HepG2 (cell line): ENCODE results near the gene SNED1. TPM values are rescaled to one million over a fixed set of nuclear protein-coding genes. Genes with fewer than 3 reads are reported as not detected.

Experiments used
- CEBPB ChIP-seq: IDR thresholded peaks from 2 replicates; pipeline ENCODE4 v1.6.1; 2011; ENCODE audit warnings: low read depth, low read length, improper control_type of control experiment, borderline replicate concordance
- EP300 ChIP-seq, 3 experiments: sonication (generic) in 1 of 3; formaldehyde crosslinking in 1 of 3; IDR thresholded peaks; 2 replicates each; pipeline versions ENCODE4 v1.5.1 to v1.6.1; 2011 to 2020; ENCODE audit warnings: low read depth in 2 of 3, low read length in 2 of 3, borderline replicate concordance in 1 of 3, improper control_type of control experiment in 1 of 3, mild to moderate bottlenecking in 1 of 3, missing genetic modification reagents in 1 of 3, moderate library complexity in 1 of 3
- MBNL3 ChIP-seq: fragments of 250-450 bp; sonication (Bioruptor Pico); conservative IDR thresholded peaks from 2 replicates; pipeline ENCODE4 v1.8.0; 2022; ENCODE audit warnings: mild to moderate bottlenecking, inconsistent platforms
- XRCC5 ChIP-seq: fragments of 200-400 bp; formaldehyde crosslinking; optimal IDR thresholded peaks from 2 replicates; pipeline ENCODE3; 2017; ENCODE audit warnings: mild to moderate bottlenecking, low read length
- ZNF879 ChIP-seq: sonication (generic); formaldehyde crosslinking; IDR thresholded peaks from 2 replicates; pipeline ENCODE4 v1.8.1; 2023; ENCODE audit warnings: missing genetic modification reagents
- ZSCAN20 ChIP-seq: sonication (generic); formaldehyde crosslinking; IDR thresholded peaks from 2 replicates; pipeline ENCODE4 v1.4.0; 2020; ENCODE audit warnings: missing genetic modification reagents, mild to moderate bottlenecking, borderline replicate concordance
- polyA plus RNA-seq, 8 experiments: library from polyadenylated mRNA; depleted of rRNA in 3 of 8; stranded (reverse) in 7 of 8; unstranded in 1 of 8; fragments of >200 nt; fragmentation: Illumina TruSeq in 4 of 8; extraction: Trizol in 4 of 8; gene quantifications; 2 replicates each; pipeline versions ENCODE4 v1.2.1 to v1.2.3, GENCODE V29; 2011 to 2016; ENCODE audit warnings: low read depth in 4 of 8, missing spikeins in 1 of 8, mixed read lengths in 1 of 8; ENCODE audit not compliant: insufficient read depth in 1 of 8
- total RNA-seq, 5 experiments: library from RNA; depleted of rRNA; stranded (reverse); fragments of >200 nt; fragmentation: Illumina TruSeq; extraction: Trizol; gene quantifications; 2 replicates each; pipeline ENCODE4 v1.2.3, GENCODE V29; 2016; ENCODE audit warnings: low read depth in 1 of 5
- TF ChIP-seq, protein P1 (sequence below): sonication (generic); formaldehyde crosslinking; IDR thresholded peaks from 2 replicates; pipeline ENCODE4 v1.5.1; 2020; ENCODE audit warnings: missing genetic modification reagents, mild to moderate bottlenecking, borderline replicate concordance
- TF ChIP-seq, protein P2 (sequence below), 2 experiments: IDR thresholded peaks; 2 replicates each; pipeline ENCODE4 v1.6.1; 2011 to 2012; ENCODE audit warnings: low read length in 2 of 2, borderline replicate concordance in 1 of 2, low read depth in 1 of 2, mild to moderate bottlenecking in 1 of 2, moderate library complexity in 1 of 2
- TF ChIP-seq, protein P3 (sequence below): sonication (generic); formaldehyde crosslinking; IDR thresholded peaks from one replicate; pipeline ENCODE4 v1.5.1; 2020; ENCODE audit warnings: mild to moderate bottlenecking, missing genetic modification reagents; ENCODE audit errors: not compliant biosample characterization
- TF ChIP-seq, protein P4 (sequence below): IDR thresholded peaks from 2 replicates; pipeline ENCODE4 v1.6.1; 2016; ENCODE audit warnings: low read depth, missing genetic modification reagents, missing compliant biosample characterization

SNED1 gene
- total and polyA plus RNA-seq, 2 of the 13 experiments (the other 11 are each of a cell fraction or from before 2014, with no cell fraction given) = 0.15 to 0.65 TPM

DNA sequence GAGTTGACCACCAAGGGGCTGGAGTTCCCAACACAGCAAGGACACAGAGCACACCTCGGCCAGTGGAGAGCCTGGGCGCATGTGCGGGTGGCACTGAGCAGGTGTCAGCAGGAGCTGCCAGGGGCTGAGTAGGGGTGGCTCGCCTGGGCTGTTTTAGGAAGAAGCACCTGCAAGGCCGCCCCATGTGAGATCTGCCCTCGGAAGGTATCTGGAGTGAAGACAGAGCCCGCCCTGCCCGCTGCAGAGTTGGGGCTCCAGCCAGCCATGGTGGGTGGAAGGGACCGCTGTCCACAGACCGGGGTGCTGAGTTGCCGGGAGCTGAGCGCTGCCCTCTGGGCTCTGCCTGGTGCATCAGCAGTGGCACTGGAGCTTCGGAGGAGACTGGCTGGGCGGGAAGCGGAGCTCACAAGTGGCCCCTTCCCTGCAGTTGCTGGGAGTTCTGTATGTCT, 68.5 kb downstream of the SNED1 start (continued):
- TF ChIP-seq, protein P1, sequence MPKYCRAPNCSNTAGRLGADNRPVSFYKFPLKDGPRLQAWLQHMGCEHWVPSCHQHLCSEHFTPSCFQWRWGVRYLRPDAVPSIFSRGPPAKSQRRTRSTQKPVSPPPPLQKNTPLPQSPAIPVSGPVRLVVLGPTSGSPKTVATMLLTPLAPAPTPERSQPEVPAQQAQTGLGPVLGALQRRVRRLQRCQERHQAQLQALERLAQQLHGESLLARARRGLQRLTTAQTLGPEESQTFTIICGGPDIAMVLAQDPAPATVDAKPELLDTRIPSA (CRISPR knock-in tag) = no peak
- TF ChIP-seq, protein P2, sequence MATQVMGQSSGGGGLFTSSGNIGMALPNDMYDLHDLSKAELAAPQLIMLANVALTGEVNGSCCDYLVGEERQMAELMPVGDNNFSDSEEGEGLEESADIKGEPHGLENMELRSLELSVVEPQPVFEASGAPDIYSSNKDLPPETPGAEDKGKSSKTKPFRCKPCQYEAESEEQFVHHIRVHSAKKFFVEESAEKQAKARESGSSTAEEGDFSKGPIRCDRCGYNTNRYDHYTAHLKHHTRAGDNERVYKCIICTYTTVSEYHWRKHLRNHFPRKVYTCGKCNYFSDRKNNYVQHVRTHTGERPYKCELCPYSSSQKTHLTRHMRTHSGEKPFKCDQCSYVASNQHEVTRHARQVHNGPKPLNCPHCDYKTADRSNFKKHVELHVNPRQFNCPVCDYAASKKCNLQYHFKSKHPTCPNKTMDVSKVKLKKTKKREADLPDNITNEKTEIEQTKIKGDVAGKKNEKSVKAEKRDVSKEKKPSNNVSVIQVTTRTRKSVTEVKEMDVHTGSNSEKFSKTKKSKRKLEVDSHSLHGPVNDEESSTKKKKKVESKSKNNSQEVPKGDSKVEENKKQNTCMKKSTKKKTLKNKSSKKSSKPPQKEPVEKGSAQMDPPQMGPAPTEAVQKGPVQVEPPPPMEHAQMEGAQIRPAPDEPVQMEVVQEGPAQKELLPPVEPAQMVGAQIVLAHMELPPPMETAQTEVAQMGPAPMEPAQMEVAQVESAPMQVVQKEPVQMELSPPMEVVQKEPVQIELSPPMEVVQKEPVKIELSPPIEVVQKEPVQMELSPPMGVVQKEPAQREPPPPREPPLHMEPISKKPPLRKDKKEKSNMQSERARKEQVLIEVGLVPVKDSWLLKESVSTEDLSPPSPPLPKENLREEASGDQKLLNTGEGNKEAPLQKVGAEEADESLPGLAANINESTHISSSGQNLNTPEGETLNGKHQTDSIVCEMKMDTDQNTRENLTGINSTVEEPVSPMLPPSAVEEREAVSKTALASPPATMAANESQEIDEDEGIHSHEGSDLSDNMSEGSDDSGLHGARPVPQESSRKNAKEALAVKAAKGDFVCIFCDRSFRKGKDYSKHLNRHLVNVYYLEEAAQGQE (IDR thresholded peaks at IDR 0.05; ENCODE audit: borderline replicate concordance in 1 of 2, low read depth in 1 of 2, low read length in 2 of 2) = peak; percentile 77 to 93
- TF ChIP-seq XRCC5 (no peak), CEBPB (no peak), ZNF879 (CRISPR knock-in tag) (no peak), ZSCAN20 (CRISPR knock-in tag) (no peak), MBNL3 (CRISPR knock-in tag) (no peak), EP300 (IDR thresholded peaks at IDR 0.05; ENCODE audit: low read depth in 2 of 2, low read length in 2 of 2) (no peak), EP300 (CRISPR knock-in tag; IDR thresholded peaks at IDR 0.05; ENCODE audit: borderline replicate concordance) (no peak)
- TF ChIP-seq, protein P3, sequence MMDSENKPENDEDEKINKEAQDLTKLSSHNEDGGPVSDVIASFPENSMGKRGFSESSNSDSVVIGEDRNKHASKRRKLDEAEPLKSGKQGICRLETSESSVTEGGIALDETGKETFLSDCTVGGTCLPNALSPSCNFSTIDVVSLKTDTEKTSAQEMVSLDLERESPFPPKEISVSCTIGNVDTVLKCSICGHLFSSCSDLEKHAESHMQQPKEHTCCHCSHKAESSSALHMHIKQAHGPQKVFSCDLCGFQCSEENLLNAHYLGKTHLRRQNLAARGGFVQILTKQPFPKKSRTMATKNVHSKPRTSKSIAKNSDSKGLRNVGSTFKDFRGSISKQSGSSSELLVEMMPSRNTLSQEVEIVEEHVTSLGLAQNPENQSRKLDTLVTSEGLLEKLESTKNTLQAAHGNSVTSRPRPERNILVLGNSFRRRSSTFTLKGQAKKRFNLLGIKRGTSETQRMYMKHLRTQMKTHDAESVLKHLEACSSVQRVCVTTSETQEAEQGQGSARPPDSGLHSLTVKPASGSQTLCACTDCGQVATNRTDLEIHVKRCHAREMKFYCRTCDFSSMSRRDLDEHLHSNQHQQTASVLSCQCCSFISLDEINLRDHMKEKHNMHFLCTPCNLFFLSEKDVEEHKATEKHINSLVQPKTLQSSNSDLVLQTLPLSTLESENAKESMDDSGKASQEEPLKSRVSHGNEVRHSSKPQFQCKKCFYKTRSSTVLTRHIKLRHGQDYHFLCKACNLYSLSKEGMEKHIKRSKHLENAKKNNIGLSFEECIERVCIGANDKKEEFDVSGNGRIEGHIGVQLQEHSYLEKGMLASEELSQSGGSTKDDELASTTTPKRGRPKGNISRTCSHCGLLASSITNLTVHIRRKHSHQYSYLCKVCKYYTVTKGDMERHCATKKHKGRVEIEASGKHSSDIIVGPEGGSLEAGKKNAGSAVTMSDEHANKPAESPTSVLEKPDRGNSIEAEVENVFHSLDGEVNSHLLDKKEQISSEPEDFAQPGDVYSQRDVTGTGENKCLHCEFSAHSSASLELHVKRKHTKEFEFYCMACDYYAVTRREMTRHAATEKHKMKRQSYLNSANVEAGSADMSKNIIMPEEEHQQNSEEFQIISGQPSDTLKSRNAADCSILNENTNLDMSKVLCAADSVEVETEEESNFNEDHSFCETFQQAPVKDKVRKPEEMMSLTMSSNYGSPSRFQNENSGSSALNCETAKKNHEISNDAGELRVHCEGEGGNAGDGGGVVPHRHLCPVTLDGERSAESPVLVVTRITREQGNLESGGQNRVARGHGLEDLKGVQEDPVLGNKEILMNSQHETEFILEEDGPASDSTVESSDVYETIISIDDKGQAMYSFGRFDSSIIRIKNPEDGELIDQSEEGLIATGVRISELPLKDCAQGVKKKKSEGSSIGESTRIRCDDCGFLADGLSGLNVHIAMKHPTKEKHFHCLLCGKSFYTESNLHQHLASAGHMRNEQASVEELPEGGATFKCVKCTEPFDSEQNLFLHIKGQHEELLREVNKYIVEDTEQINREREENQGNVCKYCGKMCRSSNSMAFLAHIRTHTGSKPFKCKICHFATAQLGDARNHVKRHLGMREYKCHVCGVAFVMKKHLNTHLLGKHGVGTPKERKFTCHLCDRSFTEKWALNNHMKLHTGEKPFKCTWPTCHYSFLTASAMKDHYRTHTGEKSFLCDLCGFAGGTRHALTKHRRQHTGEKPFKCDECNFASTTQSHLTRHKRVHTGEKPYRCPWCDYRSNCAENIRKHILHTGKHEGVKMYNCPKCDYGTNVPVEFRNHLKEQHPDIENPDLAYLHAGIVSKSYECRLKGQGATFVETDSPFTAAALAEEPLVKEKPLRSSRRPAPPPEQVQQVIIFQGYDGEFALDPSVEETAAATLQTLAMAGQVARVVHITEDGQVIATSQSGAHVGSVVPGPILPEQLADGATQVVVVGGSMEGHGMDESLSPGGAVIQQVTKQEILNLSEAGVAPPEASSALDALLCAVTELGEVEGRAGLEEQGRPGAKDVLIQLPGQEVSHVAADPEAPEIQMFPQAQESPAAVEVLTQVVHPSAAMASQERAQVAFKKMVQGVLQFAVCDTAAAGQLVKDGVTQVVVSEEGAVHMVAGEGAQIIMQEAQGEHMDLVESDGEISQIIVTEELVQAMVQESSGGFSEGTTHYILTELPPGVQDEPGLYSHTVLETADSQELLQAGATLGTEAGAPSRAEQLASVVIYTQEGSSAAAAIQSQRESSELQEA (CRISPR knock-in tag) = no peak
- TF ChIP-seq, protein P4, sequence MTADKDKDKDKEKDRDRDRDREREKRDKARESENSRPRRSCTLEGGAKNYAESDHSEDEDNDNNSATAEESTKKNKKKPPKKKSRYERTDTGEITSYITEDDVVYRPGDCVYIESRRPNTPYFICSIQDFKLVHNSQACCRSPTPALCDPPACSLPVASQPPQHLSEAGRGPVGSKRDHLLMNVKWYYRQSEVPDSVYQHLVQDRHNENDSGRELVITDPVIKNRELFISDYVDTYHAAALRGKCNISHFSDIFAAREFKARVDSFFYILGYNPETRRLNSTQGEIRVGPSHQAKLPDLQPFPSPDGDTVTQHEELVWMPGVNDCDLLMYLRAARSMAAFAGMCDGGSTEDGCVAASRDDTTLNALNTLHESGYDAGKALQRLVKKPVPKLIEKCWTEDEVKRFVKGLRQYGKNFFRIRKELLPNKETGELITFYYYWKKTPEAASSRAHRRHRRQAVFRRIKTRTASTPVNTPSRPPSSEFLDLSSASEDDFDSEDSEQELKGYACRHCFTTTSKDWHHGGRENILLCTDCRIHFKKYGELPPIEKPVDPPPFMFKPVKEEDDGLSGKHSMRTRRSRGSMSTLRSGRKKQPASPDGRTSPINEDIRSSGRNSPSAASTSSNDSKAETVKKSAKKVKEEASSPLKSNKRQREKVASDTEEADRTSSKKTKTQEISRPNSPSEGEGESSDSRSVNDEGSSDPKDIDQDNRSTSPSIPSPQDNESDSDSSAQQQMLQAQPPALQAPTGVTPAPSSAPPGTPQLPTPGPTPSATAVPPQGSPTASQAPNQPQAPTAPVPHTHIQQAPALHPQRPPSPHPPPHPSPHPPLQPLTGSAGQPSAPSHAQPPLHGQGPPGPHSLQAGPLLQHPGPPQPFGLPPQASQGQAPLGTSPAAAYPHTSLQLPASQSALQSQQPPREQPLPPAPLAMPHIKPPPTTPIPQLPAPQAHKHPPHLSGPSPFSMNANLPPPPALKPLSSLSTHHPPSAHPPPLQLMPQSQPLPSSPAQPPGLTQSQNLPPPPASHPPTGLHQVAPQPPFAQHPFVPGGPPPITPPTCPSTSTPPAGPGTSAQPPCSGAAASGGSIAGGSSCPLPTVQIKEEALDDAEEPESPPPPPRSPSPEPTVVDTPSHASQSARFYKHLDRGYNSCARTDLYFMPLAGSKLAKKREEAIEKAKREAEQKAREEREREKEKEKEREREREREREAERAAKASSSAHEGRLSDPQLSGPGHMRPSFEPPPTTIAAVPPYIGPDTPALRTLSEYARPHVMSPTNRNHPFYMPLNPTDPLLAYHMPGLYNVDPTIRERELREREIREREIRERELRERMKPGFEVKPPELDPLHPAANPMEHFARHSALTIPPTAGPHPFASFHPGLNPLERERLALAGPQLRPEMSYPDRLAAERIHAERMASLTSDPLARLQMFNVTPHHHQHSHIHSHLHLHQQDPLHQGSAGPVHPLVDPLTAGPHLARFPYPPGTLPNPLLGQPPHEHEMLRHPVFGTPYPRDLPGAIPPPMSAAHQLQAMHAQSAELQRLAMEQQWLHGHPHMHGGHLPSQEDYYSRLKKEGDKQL (CRISPR knock-in tag) = no peak
